Measurements from ENCODE around the gene FAM228B. TPM values are rescaled to one million over a fixed set of nuclear protein-coding genes. Genes with fewer than 3 reads are reported as not detected.
"Not testable (repeated sequence)": the region's sequence is repeated elsewhere in the genome, so short reads cannot be mapped to it uniquely, and the experiment has no call there.

FAM228B gene
- total RNA-seq, 1 experiment from 2014 or later = 16.8 TPM

DNA sequence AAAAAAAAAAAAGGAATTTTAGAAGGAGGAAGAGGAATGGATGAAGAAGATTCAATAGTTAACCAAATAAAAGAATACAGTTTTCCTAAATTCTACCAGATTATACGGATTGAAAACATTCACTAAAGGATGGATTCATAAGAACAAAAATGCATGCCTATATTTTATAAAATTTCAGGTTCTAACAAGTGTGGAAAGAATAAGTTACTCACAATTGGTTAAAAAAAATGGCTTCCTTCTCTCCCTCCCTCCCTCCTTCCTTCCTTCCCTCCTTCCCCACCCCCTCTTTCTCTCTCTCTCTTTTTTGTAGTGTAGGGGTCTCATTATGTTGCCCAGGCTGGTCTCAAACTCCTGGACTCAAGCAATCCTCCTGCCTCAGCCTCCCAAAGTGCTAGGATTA, 37.0 kb upstream of the FAM228B start:
- BruUV-seq (replicated peaks) = no TSS peak

GRCh38 chr2:24087032-24087431, 36.2 kb upstream of the FAM228B start:
- H3K27me3 ChIP-seq (ENCODE audit: insufficient read depth, low read depth) = no peaks in the 10 kb centered on the region
- peaks cover 25% of the 10 kb centered on the region for H3F3A ChIP-seq (ENCODE audit: insufficient read depth, low read depth)
- BruUV-seq (replicated peaks) = no TSS peak
- H2AFZ ChIP-seq = no peak overlapping the region
- H3K27ac ChIP-seq = no peak overlapping the region
- TF ChIP-seq EZH2 (IDR thresholded peaks at IDR 0.05; ENCODE audit: low read depth) = no peak
- H3K36me3 ChIP-seq (ENCODE audit: low read depth) = no peaks in the 10 kb centered on the region
- POLR2A ChIA-PET (ENCODE audit: unreplicated experiment) = no interaction called here
- H3K4me1 ChIP-seq (replicated peaks; ENCODE audit: insufficient read depth) = peaks cover 18% of the 10 kb centered on the region
- H3K4me2 ChIP-seq = no peak overlapping the region
- intact Hi-C loops (cut with micrococcal nuclease; ENCODE audit: unreplicated experiment) = no loop called here
- CTCF ChIA-PET = no interaction called here
- no peaks in the 10 kb centered on the region for H3K9me2 ChIP-seq (ENCODE audit: insufficient read depth)
- H3K79me2 ChIP-seq (ENCODE audit: low read depth) = no peaks in the 10 kb centered on the region
- DNase-seq = no peak
- no peaks in the 10 kb centered on the region for H3K9me3 ChIP-seq (ENCODE audit: insufficient read depth, low read depth)
- no peak overlapping the region for H3K4me3 ChIP-seq
- no peaks in the 10 kb centered on the region for H4K20me1 ChIP-seq (ENCODE audit: insufficient read depth)

More for the DNA sequence above, 37.0 kb upstream of the FAM228B start:
- intact Hi-C loops (cut with micrococcal nuclease; ENCODE audit: unreplicated experiment) = no loop called here
- Histone ChIP-seq H2AFZ (no peak overlapping the region), H3K27me3 (ENCODE audit: insufficient read depth, low read depth) (no peaks in the 10 kb centered on the region), H3K4me2 (no peak overlapping the region), H3K36me3 (ENCODE audit: low read depth) (no peaks in the 10 kb centered on the region), H3K27ac (no peak overlapping the region), H3K79me2 (ENCODE audit: low read depth) (no peaks in the 10 kb centered on the region), H4K20me1 (ENCODE audit: insufficient read depth) (no peaks in the 10 kb centered on the region), H3F3A (ENCODE audit: insufficient read depth, low read depth) (peaks cover 25% of the 10 kb centered on the region), H3K9me3 (ENCODE audit: insufficient read depth, low read depth) (no peaks in the 10 kb centered on the region), H3K4me1 (replicated peaks; ENCODE audit: insufficient read depth) (peaks cover 18% of the 10 kb centered on the region), H3K9me2 (ENCODE audit: insufficient read depth) (no peaks in the 10 kb centered on the region), H3K4me3 (no peak overlapping the region)
- ChIA-PET POLR2A (ENCODE audit: unreplicated experiment) (no interaction called here), CTCF (no interaction called here)
- no peak for DNase-seq
- no peak for TF ChIP-seq CTCF (conservative IDR thresholded peaks at IDR 0.05)
- TF ChIP-seq EZH2 (IDR thresholded peaks at IDR 0.05; ENCODE audit: low read depth) = no peak

GRCh38 chr2:24088821-24089359, 34.4 kb upstream of the FAM228B start:
- Histone ChIP-seq H3K4me3 (no peak overlapping the region), H3F3A (ENCODE audit: insufficient read depth, low read depth) (peaks cover 12% of the 10 kb centered on the region), H2AFZ (no peak overlapping the region), H3K79me2 (ENCODE audit: low read depth) (no peaks in the 10 kb centered on the region), H3K9me3 (ENCODE audit: insufficient read depth, low read depth) (no peaks in the 10 kb centered on the region), H3K4me1 (replicated peaks; ENCODE audit: insufficient read depth) (peaks cover 6% of the 10 kb centered on the region; the same call in 1 of the 2 replicates), H3K27me3 (ENCODE audit: insufficient read depth, low read depth) (no peaks in the 10 kb centered on the region), H3K27ac (no peak overlapping the region), H3K9me2 (ENCODE audit: insufficient read depth) (no peaks in the 10 kb centered on the region), H3K36me3 (ENCODE audit: low read depth) (no peaks in the 10 kb centered on the region), H4K20me1 (ENCODE audit: insufficient read depth) (no peaks in the 10 kb centered on the region), H3K4me2 (no peak overlapping the region)
- TF ChIP-seq EZH2 (IDR thresholded peaks at IDR 0.05; ENCODE audit: low read depth) (no peak), CTCF (conservative IDR thresholded peaks at IDR 0.05) (no peak)
- ChIA-PET CTCF (no interaction called here), POLR2A (ENCODE audit: unreplicated experiment) (interaction anchor here (0.7 kb wide), 1 partner anchor 158 kb away, joined by 3 read pairs; no protein-coding TSS in a partner anchor)
- peak in 1 of 2 experiments; percentile 46 for DNase-seq
- intact Hi-C loops (cut with micrococcal nuclease; ENCODE audit: unreplicated experiment) = no loop called here
- BruUV-seq (replicated peaks) = no TSS peak

DNA sequence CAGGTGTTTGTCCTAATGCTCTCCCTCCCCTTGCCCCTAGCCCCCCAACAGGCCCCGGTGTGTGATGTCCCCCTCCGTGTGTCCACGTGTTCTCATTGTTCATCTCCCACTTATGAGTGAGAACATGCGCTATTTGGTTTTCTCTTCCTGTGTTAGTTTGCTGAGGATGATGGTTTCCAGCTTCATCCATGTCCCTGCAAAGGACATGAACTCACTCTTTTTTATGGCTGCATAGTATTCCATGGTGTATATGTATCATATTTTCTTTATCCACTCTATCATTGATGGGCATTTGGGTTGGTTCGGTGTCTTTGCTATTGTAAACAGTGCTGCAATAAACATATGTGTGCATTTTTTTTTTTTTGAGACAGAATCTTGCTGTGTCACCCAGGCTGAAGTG, 30.0 kb upstream of the FAM228B start:
- H2AFZ ChIP-seq; H4K20me1 ChIP-seq (ENCODE audit: insufficient read depth); CTCF ChIA-PET; H3K4me3 ChIP-seq; H3K4me1 ChIP-seq (replicated peaks; ENCODE audit: insufficient read depth); H3K27ac ChIP-seq; H3K27me3 ChIP-seq (ENCODE audit: insufficient read depth, low read depth); DNase-seq; H3K79me2 ChIP-seq (ENCODE audit: low read depth); H3F3A ChIP-seq (ENCODE audit: insufficient read depth, low read depth); H3K4me2 ChIP-seq; BruUV-seq (replicated peaks); H3K9me3 ChIP-seq (ENCODE audit: insufficient read depth, low read depth); H3K9me2 ChIP-seq (ENCODE audit: insufficient read depth); intact Hi-C loops (cut with micrococcal nuclease; ENCODE audit: unreplicated experiment); H3K36me3 ChIP-seq (ENCODE audit: low read depth); POLR2A ChIA-PET (ENCODE audit: unreplicated experiment): not testable (repeated sequence)

GRCh38 chr2:24095171-24095677, 28.0 kb upstream of the FAM228B start:
- H3K27me3 ChIP-seq (ENCODE audit: insufficient read depth, low read depth); H3K4me2 ChIP-seq; H2AFZ ChIP-seq; H3K9me3 ChIP-seq (ENCODE audit: insufficient read depth, low read depth); DNase-seq; H3K27ac ChIP-seq; H3F3A ChIP-seq (ENCODE audit: insufficient read depth, low read depth); H3K36me3 ChIP-seq (ENCODE audit: low read depth); H3K79me2 ChIP-seq (ENCODE audit: low read depth); intact Hi-C loops (cut with micrococcal nuclease; ENCODE audit: unreplicated experiment); CTCF ChIA-PET; H3K4me1 ChIP-seq (replicated peaks; ENCODE audit: insufficient read depth); H3K9me2 ChIP-seq (ENCODE audit: insufficient read depth); H4K20me1 ChIP-seq (ENCODE audit: insufficient read depth); POLR2A ChIA-PET (ENCODE audit: unreplicated experiment); BruUV-seq (replicated peaks); H3K4me3 ChIP-seq: not testable (repeated sequence)

GRCh38 chr2:24100732-24101131, 22.5 kb upstream of the FAM228B start:
- intact Hi-C loops (cut with micrococcal nuclease; ENCODE audit: unreplicated experiment); H3K4me3 ChIP-seq; H4K20me1 ChIP-seq (ENCODE audit: insufficient read depth); H3K27me3 ChIP-seq (ENCODE audit: insufficient read depth, low read depth); DNase-seq; H3F3A ChIP-seq (ENCODE audit: insufficient read depth, low read depth); H3K36me3 ChIP-seq (ENCODE audit: low read depth); H3K79me2 ChIP-seq (ENCODE audit: low read depth); H3K9me3 ChIP-seq (ENCODE audit: insufficient read depth, low read depth); CTCF ChIA-PET; H3K4me2 ChIP-seq; POLR2A ChIA-PET (ENCODE audit: unreplicated experiment); H3K4me1 ChIP-seq (replicated peaks; ENCODE audit: insufficient read depth); BruUV-seq (replicated peaks); H3K27ac ChIP-seq; H3K9me2 ChIP-seq (ENCODE audit: insufficient read depth); H2AFZ ChIP-seq: not testable (repeated sequence)

Data from PC-9 (cell line).